K562 (cell line): ENCODE data around the gene FARP1.

Experiments
- ARNT ChIP-seq, 2 experiments: fragments of 450-650 bp; IDR thresholded peaks; 2 replicates each; pipeline ENCODE4 v1.6.1; 2016; ENCODE audit warnings: mild to moderate bottlenecking in 1 of 2
- CREM ChIP-seq: IDR thresholded peaks from 2 replicates; pipeline ENCODE4 v1.6.1; 2014; ENCODE audit warnings: antibody characterized with exemption, low read depth
- CTCF ChIP-seq, 3 experiments: IDR thresholded peaks in 2 of 3; conservative IDR thresholded peaks in 1 of 3; 2 replicates each; pipeline ENCODE4 v1.5.1; 2011 to 2012; ENCODE audit warnings: low read length in 3 of 3, mild to moderate bottlenecking in 3 of 3, control low read depth in 2 of 3, improper control_type of control experiment in 1 of 3, inconsistent platforms in 1 of 3, low read depth in 1 of 3, mixed read lengths in 1 of 3, moderate library complexity in 1 of 3; ENCODE audit not compliant: insufficient read depth in 2 of 3
- KAT8 ChIP-seq: fragments of 450-650 bp; IDR thresholded peaks from 2 replicates; pipeline ENCODE4 v1.6.1; 2016; ENCODE audit warnings: low read depth, mild to moderate bottlenecking
- KDM1A ChIP-seq, 2 experiments: fragments of 450-650 bp; IDR thresholded peaks; 2 replicates each; pipeline ENCODE4 v1.6.1; 2016; ENCODE audit warnings: mild to moderate bottlenecking in 2 of 2
- MAFK ChIP-seq: IDR thresholded peaks from 2 replicates; pipeline ENCODE4 v1.6.1; 2011; ENCODE audit warnings: low read length, improper control_type of control experiment
- MCM5 ChIP-seq: fragments of 450-650 bp; IDR thresholded peaks from 2 replicates; pipeline ENCODE4 v1.6.1; 2016; ENCODE audit warnings: low read depth
- POLR2A ChIP-seq: fragments of 450-650 bp; conservative IDR thresholded peaks from 2 replicates; pipeline ENCODE4 v1.6.1; 2016
- RBM39 ChIP-seq: fragments of 200-400 bp; formaldehyde crosslinking; optimal IDR thresholded peaks from 2 replicates; pipeline ENCODE3; 2018; ENCODE audit warnings: low read depth, low read length
- REST ChIP-seq, 2 experiments: fragments of 450-650 bp; formaldehyde crosslinking in 1 of 2; IDR thresholded peaks; 2 replicates each; pipeline versions ENCODE4 v1.4.0 to v1.6.1; 2014 to 2020; ENCODE audit warnings: mild to moderate bottlenecking in 2 of 2, borderline replicate concordance in 1 of 2, low read depth in 1 of 2
- TBP ChIP-seq: optimal IDR thresholded peaks from 2 replicates; pipeline ENCODE3; 2011; ENCODE audit warnings: low read depth, low read length, improper control_type of control experiment

- no peak for TF ChIP-seq REST (IDR thresholded peaks at IDR 0.05; ENCODE audit: borderline replicate concordance)
- TF ChIP-seq REST (CRISPR knock-in tag; IDR thresholded peaks at IDR 0.05; ENCODE audit: low read depth), result no peak
- no peak for TF ChIP-seq CREM
- no peak for TF ChIP-seq ARNT (IDR thresholded peaks at IDR 0.05)
- no peak for TF ChIP-seq KDM1A (IDR thresholded peaks at IDR 0.05)
- TF ChIP-seq POLR2A, result no peak
- TF ChIP-seq MAFK, result no peak
- no peak for TF ChIP-seq RBM39
- TF ChIP-seq MCM5, result no peak
- TF ChIP-seq CTCF (IDR thresholded peaks at IDR 0.05 in 2 of 3, conservative IDR thresholded peaks at IDR 0.05 in 1 of 3; ENCODE audit: insufficient read depth in 2 of 3, low read depth in 1 of 3, low read length in 3 of 3), result no peak
- TF ChIP-seq KAT8, result no peak
- no peak for TF ChIP-seq TBP
Observed at GRCh38 chr13:98394820-98395510, 252.1 kb downstream of the FARP1 start.
